OCI-LY3 (cell line): Measurements from ENCODE around the gene RPH3AL.

Experiments used
- H2AFZ ChIP-seq: fragments of 200-600, 300-600 bp; shearing (Covaris generic); 2 replicates; pipeline ENCODE4 v1.6.0; 2014; ENCODE audit warnings: antibody characterized with exemption, low read depth, low read length
- H3K27ac ChIP-seq: fragments of 200-600, 300-600 bp; sonication (generic); 2 replicates; pipeline ENCODE4 v1.5.1; 2014; ENCODE audit warnings: mild to moderate bottlenecking, low read length, moderate library complexity, mixed read lengths
- H3K27me3 ChIP-seq: fragments of 200-600, 300-600 bp; sonication (generic); 2 replicates; pipeline ENCODE4 v1.6.1; 2014; ENCODE audit warnings: low read depth, low read length, mixed read lengths
- H3K36me3 ChIP-seq: fragments of 200-600, 300-600 bp; sonication (generic); replicated peaks from 2 replicates; pipeline ENCODE3; 2014; ENCODE audit warnings: low read depth, low read length, mixed read lengths
- H3K4me1 ChIP-seq: fragments of 300-600, 200-600 bp; sonication (generic); 2 replicates; pipeline ENCODE4 v1.6.1; 2014; ENCODE audit warnings: low read length, mixed read lengths
- H3K4me2 ChIP-seq: fragments of 200-600, 300-600 bp; sonication (generic); 2 replicates; pipeline ENCODE4 v1.6.1; 2014; ENCODE audit warnings: low read length, mixed read lengths
- H3K4me3 ChIP-seq: fragments of 300-600, 200-600 bp; sonication (generic); 2 replicates; pipeline ENCODE4 v1.5.1; 2014; ENCODE audit warnings: antibody characterized with exemption, mild to moderate bottlenecking, low read length, moderate library complexity
- H3K79me2 ChIP-seq: fragments of 300-600, 200-600 bp; shearing (Covaris generic); 2 replicates; pipeline ENCODE4 v1.6.1; 2014; ENCODE audit warnings: mild to moderate bottlenecking, low read length, mixed read lengths
- H3K9ac ChIP-seq: fragments of 300-600, 200-600 bp; shearing (Covaris generic); 2 replicates; pipeline ENCODE4 v1.6.0; 2014; ENCODE audit warnings: mild to moderate bottlenecking, low read length, moderate library complexity
- H3K9me3 ChIP-seq: fragments of 200-600, 300-600 bp; shearing (Covaris generic); 2 replicates; pipeline ENCODE4 v1.6.1; 2014; ENCODE audit warnings: low read length, mixed read lengths; ENCODE audit not compliant: insufficient read depth
- H4K20me1 ChIP-seq: fragments of 200-600, 300-600 bp; sonication (generic); 2 replicates; pipeline ENCODE4 v1.6.1; 2016; ENCODE audit warnings: low read length, mixed read lengths; ENCODE audit not compliant: insufficient read depth
- EZH2phosphoT487 ChIP-seq: fragments of 200-600 bp; shearing (Covaris generic); IDR thresholded peaks from 2 replicates; pipeline ENCODE4 v1.6.1; 2018; ENCODE audit warnings: antibody characterized with exemption, mixed run types, low read depth
- TF ChIP-seq, protein P1 (sequence below): fragments of 200-600, 300-600 bp; sonication (generic); IDR thresholded peaks from 2 replicates; pipeline ENCODE4 v1.5.1; 2014; ENCODE audit warnings: antibody characterized with exemption, low read length, low read depth

The RPH3AL gene

DNA sequence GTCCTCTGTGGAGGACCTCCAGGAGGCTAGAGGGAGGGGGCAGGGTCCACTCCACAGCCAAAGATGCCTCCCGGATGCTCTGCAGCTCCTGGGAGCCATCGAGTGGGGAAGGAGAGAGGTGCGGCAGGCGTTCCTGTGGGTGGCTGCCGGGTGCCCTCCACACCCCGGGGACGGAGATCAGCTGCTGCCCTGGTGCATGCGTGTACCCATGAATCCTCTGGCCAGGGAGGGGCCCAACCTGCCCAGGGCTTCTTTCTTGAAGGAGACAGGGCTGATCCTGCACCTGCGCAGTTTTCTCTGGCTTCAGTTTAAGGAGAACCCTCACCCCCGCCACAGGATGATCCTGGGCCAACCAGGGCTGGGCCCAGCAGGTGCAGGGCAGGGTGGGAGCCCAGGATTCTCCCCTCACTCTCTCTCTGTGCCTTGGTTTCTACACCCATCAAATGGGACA, 137.7 kb downstream of the RPH3AL start:
- Histone ChIP-seq H3K79me2 (no peaks in the 10 kb centered on the region), H3K4me1 (peaks cover 13% of the 10 kb centered on the region), H3K9ac (peak overlapping the region; percentile 59; the same call in 1 of the 2 replicates), H3K9me3 (no peaks in the 10 kb centered on the region), H3K27me3 (no peaks in the 10 kb centered on the region), H4K20me1 (no peaks in the 10 kb centered on the region), H3K4me2 (peak overlapping the region; percentile 82), H3K36me3 (no peaks in the 10 kb centered on the region), H3K4me3 (peak overlapping the region; percentile 75), H2AFZ (no peak overlapping the region), H3K27ac (no peak overlapping the region)
- no peak for TF ChIP-seq EZH2phosphoT487
- TF ChIP-seq, protein P1, sequence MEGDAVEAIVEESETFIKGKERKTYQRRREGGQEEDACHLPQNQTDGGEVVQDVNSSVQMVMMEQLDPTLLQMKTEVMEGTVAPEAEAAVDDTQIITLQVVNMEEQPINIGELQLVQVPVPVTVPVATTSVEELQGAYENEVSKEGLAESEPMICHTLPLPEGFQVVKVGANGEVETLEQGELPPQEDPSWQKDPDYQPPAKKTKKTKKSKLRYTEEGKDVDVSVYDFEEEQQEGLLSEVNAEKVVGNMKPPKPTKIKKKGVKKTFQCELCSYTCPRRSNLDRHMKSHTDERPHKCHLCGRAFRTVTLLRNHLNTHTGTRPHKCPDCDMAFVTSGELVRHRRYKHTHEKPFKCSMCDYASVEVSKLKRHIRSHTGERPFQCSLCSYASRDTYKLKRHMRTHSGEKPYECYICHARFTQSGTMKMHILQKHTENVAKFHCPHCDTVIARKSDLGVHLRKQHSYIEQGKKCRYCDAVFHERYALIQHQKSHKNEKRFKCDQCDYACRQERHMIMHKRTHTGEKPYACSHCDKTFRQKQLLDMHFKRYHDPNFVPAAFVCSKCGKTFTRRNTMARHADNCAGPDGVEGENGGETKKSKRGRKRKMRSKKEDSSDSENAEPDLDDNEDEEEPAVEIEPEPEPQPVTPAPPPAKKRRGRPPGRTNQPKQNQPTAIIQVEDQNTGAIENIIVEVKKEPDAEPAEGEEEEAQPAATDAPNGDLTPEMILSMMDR = no peak

DNA sequence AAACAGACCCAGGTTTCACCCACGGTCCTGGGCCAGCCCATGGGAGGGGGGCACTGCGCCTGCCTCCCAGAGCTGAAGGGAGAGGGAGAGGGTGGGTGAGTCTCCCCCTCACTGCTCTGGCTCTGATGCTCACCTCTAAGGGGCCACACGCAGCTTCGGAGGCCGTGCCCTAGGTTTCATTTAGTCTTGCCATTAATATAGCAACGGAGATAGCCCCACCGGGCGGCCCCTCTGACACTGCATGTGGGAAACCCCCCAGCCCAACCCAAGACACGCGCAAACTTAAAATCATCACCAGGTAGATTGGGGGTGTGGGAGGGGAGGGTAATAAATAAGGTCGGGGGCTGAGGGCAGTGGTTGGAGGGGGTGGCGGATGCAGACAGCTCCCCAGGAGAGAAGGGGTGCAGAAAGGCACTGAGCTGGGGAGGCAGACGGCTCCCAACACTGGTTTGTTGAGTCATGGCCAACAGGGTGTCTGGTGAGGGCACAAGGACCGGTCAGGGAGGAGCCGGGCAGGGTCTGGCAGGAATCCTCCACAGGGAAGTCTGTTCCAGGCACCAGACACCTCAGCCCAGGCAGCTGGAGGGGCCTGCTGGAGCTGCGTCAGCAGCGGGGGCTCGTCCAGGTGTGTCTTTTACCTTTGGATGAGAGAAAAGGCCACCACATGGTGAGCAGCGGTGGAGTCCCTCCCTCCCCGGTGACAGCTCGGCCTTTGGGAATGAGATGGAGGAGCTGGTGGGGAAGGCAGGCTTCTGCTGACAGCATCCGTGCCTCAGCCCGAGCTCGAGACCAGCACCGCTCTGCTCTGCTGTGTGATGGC, 139.1 kb downstream of the RPH3AL start:
- H3K9ac ChIP-seq = no peak overlapping the region
- no peak overlapping the region for H3K4me2 ChIP-seq
- H3K79me2 ChIP-seq = no peaks in the 10 kb centered on the region
- H3K4me3 ChIP-seq = no peak overlapping the region
- TF ChIP-seq, protein P1 = no peak
- TF ChIP-seq EZH2phosphoT487 = no peak
- no peaks in the 10 kb centered on the region for H3K36me3 ChIP-seq
- peaks cover 13% of the 10 kb centered on the region for H3K4me1 ChIP-seq
- H3K9me3 ChIP-seq = no peaks in the 10 kb centered on the region
- no peaks in the 10 kb centered on the region for H4K20me1 ChIP-seq
- H2AFZ ChIP-seq = no peak overlapping the region
- H3K27ac ChIP-seq = no peak overlapping the region
- H3K27me3 ChIP-seq = no peaks in the 10 kb centered on the region

DNA sequence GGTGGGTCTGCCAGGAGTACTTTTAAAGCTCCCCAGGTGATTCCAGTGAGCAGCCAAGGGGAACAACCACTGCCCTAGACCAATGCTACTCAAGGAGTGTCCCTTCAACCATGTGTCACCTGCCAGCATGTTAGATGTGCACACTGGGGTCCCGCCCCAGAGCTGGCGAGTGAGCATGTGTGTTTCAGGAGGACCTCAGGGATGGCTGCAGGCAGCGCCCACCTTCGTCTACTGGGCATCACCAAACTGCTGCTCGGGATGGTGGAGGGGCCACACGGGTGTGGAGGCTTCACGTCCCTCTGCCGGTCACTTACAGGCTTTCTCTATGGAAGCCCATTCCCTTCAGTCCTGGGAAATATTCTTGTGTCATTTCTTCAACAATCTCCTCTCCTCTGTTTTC, 142.2 kb downstream of the RPH3AL start:
- H3K9ac ChIP-seq = no peak overlapping the region
- TF ChIP-seq, protein P1 = no peak
- no peak for TF ChIP-seq EZH2phosphoT487
- no peaks in the 10 kb centered on the region for H3K36me3 ChIP-seq
- H3K4me3 ChIP-seq = no peak overlapping the region
- H2AFZ ChIP-seq = no peak overlapping the region
- no peak overlapping the region for H3K27ac ChIP-seq
- peaks cover 5% of the 10 kb centered on the region; the same call in 1 of the 2 replicates for H3K4me1 ChIP-seq
- no peaks in the 10 kb centered on the region for H4K20me1 ChIP-seq
- no peaks in the 10 kb centered on the region for H3K9me3 ChIP-seq
- H3K4me2 ChIP-seq = no peak overlapping the region
- no peaks in the 10 kb centered on the region for H3K27me3 ChIP-seq
- H3K79me2 ChIP-seq = no peaks in the 10 kb centered on the region

DNA sequence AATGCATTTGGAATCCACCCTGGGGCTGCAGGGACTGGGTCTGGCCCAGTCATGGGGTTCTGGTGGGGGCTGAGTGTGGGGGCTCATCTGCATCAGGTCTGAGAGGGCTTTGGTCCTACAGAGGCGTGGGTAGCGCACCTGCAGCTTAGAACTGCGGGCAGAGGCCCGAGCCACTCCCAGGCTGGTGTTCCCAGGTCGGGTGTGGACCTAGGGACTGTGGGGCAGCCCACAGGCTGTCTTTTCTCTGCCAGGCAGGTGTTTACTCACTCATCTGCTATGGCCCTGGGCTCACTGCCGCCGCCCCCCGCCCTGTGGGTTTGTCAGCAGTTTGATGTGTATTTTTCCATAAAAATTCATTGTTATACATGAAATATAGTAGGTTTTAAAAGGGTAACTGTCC, 144.2 kb downstream of the RPH3AL start:
- Histone ChIP-seq H3K4me2 (no peak overlapping the region), H4K20me1 (no peaks in the 10 kb centered on the region), H3K9me3 (no peaks in the 10 kb centered on the region), H3K27me3 (no peaks in the 10 kb centered on the region), H3K36me3 (no peaks in the 10 kb centered on the region), H3K9ac (no peak overlapping the region), H3K79me2 (no peaks in the 10 kb centered on the region), H2AFZ (no peak overlapping the region), H3K27ac (no peak overlapping the region), H3K4me3 (no peak overlapping the region), H3K4me1 (no peaks in the 10 kb centered on the region)
- TF ChIP-seq, protein P1 = no peak
- TF ChIP-seq EZH2phosphoT487 = no peak
